Nephron progenitor cell (in vitro differentiated cells): ENCODE data around the gene RNF220.

Experiments used
- DNase-seq: peaks from one replicate; pipeline ENCODE4 v3.0.0; 2021
- H3K27ac Mint-ChIP-seq: 2 replicates; pipeline ENCODE4 v1.8.0; 2021; ENCODE audit warnings: mild to moderate bottlenecking, moderate library complexity, mixed read lengths
- H3K27me3 Mint-ChIP-seq: 2 replicates; pipeline ENCODE4 v1.8.0; 2021; ENCODE audit warnings: mild to moderate bottlenecking, low read depth, mixed read lengths; ENCODE audit not compliant: poor library complexity
- H3K36me3 Mint-ChIP-seq: 2 replicates; pipeline ENCODE4 v1.8.0; 2021; ENCODE audit warnings: low read depth, mixed read lengths
- H3K4me1 Mint-ChIP-seq: 2 replicates; pipeline ENCODE4 v1.8.0; 2021; ENCODE audit warnings: mixed read lengths
- H3K4me3 Mint-ChIP-seq: 2 replicates; pipeline ENCODE4 v1.8.0; 2021; ENCODE audit warnings: mild to moderate bottlenecking, moderate library complexity, mixed read lengths
- H3K9me3 Mint-ChIP-seq: 2 replicates; pipeline ENCODE4 v1.8.0; 2021; ENCODE audit warnings: mild to moderate bottlenecking, moderate library complexity, mixed read lengths
- CTCF ChIP-seq: fragments of 200-600 bp; sonication (generic); IDR thresholded peaks from 2 replicates; pipeline ENCODE4 v1.5.0; 2021; ENCODE audit warnings: antibody characterized with exemption

Gene RNF220

GRCh38 chr1:44605914-44606615, 201.0 kb downstream of the RNF220 start:
- Mint-ChIP-seq H3K4me1 (peaks cover 53% of the 10 kb centered on the region), H3K36me3 (no peaks in the 10 kb centered on the region), H3K27ac (no peak overlapping the region), H3K4me3 (no peak overlapping the region), H3K9me3 (no peaks in the 10 kb centered on the region), H3K27me3 (peaks cover 34% of the 10 kb centered on the region)
- DNase-seq = no peak
- TF ChIP-seq CTCF = no peak

GRCh38 chr1:44606701-44607281, 201.7 kb downstream of the RNF220 start:
- peaks cover 60% of the 10 kb centered on the region for H3K4me1 Mint-ChIP-seq
- no peaks in the 10 kb centered on the region for H3K9me3 Mint-ChIP-seq
- no peak for TF ChIP-seq CTCF
- no peaks in the 10 kb centered on the region for H3K36me3 Mint-ChIP-seq
- peaks cover 36% of the 10 kb centered on the region for H3K27me3 Mint-ChIP-seq
- H3K4me3 Mint-ChIP-seq = no peak overlapping the region
- H3K27ac Mint-ChIP-seq = no peak overlapping the region
- DNase-seq = no peak

- DNase-seq = no peak
- Mint-ChIP-seq H3K36me3 (no peaks in the 10 kb centered on the region), H3K4me3 (no peak overlapping the region), H3K4me1 (peaks cover 66% of the 10 kb centered on the region), H3K27me3 (peaks cover 39% of the 10 kb centered on the region), H3K27ac (no peak overlapping the region), H3K9me3 (no peaks in the 10 kb centered on the region)
- TF ChIP-seq CTCF = no peak
Measured at GRCh38 chr1:44608141-44608540, 203.1 kb downstream of the RNF220 start.

DNA sequence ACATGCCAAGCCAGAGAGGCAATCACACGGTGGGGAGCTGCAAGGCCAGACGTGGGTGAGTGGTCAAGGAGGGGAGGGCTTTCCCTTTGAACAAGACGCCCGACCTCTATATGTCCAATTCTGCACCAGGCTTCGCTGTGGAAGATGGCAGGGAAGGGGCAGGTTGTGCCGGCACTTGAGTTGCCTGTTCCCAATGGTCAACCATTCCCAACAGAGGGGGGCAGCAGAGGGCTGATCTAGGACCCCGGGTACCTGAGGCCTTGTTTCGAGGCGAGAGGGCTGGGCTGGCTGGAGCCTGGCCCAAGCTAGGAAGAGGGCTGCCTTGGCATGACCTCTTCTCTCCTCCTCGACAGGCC, 204.3 kb downstream of the RNF220 start:
- peaks cover 33% of the 10 kb centered on the region for H3K27me3 Mint-ChIP-seq
- H3K36me3 Mint-ChIP-seq = no peaks in the 10 kb centered on the region
- peak; percentile 51 for TF ChIP-seq CTCF
- no peak overlapping the region for H3K27ac Mint-ChIP-seq
- DNase-seq = peak; percentile 77
- H3K4me1 Mint-ChIP-seq = peaks cover 57% of the 10 kb centered on the region
- H3K9me3 Mint-ChIP-seq = no peaks in the 10 kb centered on the region
- no peak overlapping the region for H3K4me3 Mint-ChIP-seq

DNA sequence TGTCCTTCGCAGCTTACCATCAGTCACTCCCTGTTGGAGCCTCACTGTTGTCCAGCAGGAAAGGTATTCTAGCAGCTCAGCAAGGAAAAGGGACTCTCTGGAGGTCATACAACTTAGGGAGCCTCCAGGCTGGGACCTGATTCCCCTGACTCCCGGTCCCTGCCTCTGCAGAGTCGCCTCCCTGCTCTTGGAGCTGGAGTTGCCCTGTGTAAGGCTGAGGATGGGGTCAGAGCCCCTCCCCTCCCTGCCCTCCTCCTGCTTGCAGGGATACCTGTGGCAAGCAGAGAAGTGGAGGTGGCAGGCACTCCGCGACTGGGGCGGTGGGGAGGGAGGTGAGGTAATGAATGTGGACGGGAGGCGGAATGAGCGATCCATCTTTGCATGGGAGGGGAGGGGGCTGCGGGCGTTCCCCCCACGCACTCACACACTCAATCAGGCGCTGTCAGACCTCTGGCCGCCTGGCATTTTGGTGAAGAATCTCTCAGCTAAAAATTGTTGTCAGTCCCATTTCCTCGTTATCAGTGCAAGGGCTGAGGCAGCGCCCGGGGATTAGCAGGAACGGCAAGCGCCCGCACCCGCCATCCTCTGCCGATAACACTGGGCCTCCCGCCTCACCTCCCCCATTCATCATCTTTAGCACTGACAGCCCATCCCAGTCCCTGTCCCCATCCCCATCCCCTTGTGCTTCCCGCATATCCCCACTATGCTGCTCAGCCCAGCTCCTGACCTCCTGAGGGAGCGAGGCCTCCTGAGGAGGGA, 204.9 kb downstream of the RNF220 start:
- TF ChIP-seq CTCF = no peak
- DNase-seq = peak; percentile 26

More for the DNA sequence above, 204.9 kb downstream of the RNF220 start:
- Mint-ChIP-seq H3K36me3 (no peaks in the 10 kb centered on the region), H3K27me3 (peaks cover 31% of the 10 kb centered on the region), H3K27ac (peak overlapping the region; percentile 84), H3K9me3 (no peaks in the 10 kb centered on the region), H3K4me3 (no peak overlapping the region), H3K4me1 (peaks cover 57% of the 10 kb centered on the region)
